Left lung (tissue), 10 donors: ENCODE results near the gene MTMR12. TPM values are rescaled to one million over a fixed set of nuclear protein-coding genes. Genes with fewer than 3 reads are reported as not detected.

Experiments used
- ATAC-seq: fragments of 200-7000 bp; cut with Tn5 transposase; one replicate; pipeline ENCODE4 v1.9.1; 2020; ENCODE audit warnings: moderate library complexity
- DNase-seq, 4 donors: peaks; one replicate each; pipeline ENCODE4 v3.0.0-alpha.2; 2013 to 2020
- H3K27ac ChIP-seq, 2 donors: fragments of 200-600 bp; sonication (generic) in 1 of 2; one replicate each; pipeline versions ENCODE4 v1.5.0 to v1.8.0; 2020 to 2021
- H3K27me3 ChIP-seq, 2 donors: fragments of 200-600 bp; sonication (generic) in 1 of 2; one replicate each; pipeline versions ENCODE4 v1.5.0 to v1.8.0; 2020 to 2021
- H3K36me3 ChIP-seq, 2 donors: fragments of 200-600 bp; sonication (generic) in 1 of 2; one replicate each; pipeline versions ENCODE4 v1.5.0 to v1.8.0; 2020 to 2021
- H3K4me1 ChIP-seq, 2 donors: fragments of 200-600 bp; one replicate each; pipeline ENCODE4 v1.8.0; 2021
- H3K4me3 ChIP-seq, 2 donors: fragments of 200-600 bp; sonication (generic) in 1 of 2; one replicate each; pipeline versions ENCODE4 v1.5.0 to v1.8.0; 2020 to 2021; ENCODE audit warnings: mild to moderate bottlenecking in 1 of 2
- H3K9me3 ChIP-seq, 2 donors: fragments of 200-600 bp; sonication (generic) in 1 of 2; one replicate each; pipeline versions ENCODE4 v1.5.0 to v1.8.0; 2020 to 2021
- CTCF ChIP-seq, 2 donors: fragments of 200-600 bp; sonication (generic) in 1 of 2; IDR thresholded peaks; one replicate each; pipeline versions ENCODE4 v1.5.0 to v1.8.0; 2021; ENCODE audit warnings: antibody characterized with exemption in 2 of 2
- intact Hi-C, 2 donors: fragments of 100-400 bp; cut with DNase I; formaldehyde crosslinking; loops; one replicate each; pipeline versions ENCODE4 v1.11.2 to v1.14.2; 2022
- polyA plus RNA-seq, 6 donors: library from polyadenylated mRNA; unstranded; fragments of 120-200 nt; gene quantifications; one replicate each; pipeline ENCODE4 v1.2.1, GENCODE V29; 2013; ENCODE audit not compliant: insufficient read length in 6 of 6
- total RNA-seq, 2 donors: library from RNA; stranded (reverse); fragmentation: NEBNext Ultra II Directional; extraction: Animal tissue kit (Norgen Biotek cat#: 25700); gene quantifications; one replicate each; pipeline ENCODE4 v1.2.1, GENCODE V29; 2021
- donor health status: DM: no; HTN: yes; CAD: no.
- donor health status: DM: no; HTN: no; CAD: no.

Gene MTMR12
- total and polyA plus RNA-seq, 8 donors = 27.9 to 39.0 (median 34.4) TPM

GRCh38 chr5:32259033-32259432 is 53.7 kb downstream of the MTMR12 start:
- no peak for DNase-seq
- Histone ChIP-seq H3K4me3 (no peak overlapping the region), H3K9me3 (no peaks in the 10 kb centered on the region), H3K4me1 (peaks cover 0 to 9% of the 10 kb centered on the region in 2 donors), H3K27ac (no peak overlapping the region), H3K27me3 (no peaks in the 10 kb centered on the region), H3K36me3 (peaks cover 0 to 54% of the 10 kb centered on the region in 2 donors)
- no peak for ATAC-seq
- intact Hi-C loops = no loop called here
- TF ChIP-seq CTCF (IDR thresholded peaks at IDR 0.05) = no peak

GRCh38 chr5:32258424-32258823 is 54.3 kb downstream of the MTMR12 start:
- H3K27me3 ChIP-seq = no peaks in the 10 kb centered on the region
- DNase-seq = no peak
- ATAC-seq = peak; percentile 22
- TF ChIP-seq CTCF (IDR thresholded peaks at IDR 0.05) = no peak
- no peaks in the 10 kb centered on the region for H3K9me3 ChIP-seq
- intact Hi-C loops = no loop called here
- no peak overlapping the region for H3K4me3 ChIP-seq
- peaks cover 0 to 54% of the 10 kb centered on the region in 2 donors for H3K36me3 ChIP-seq
- peaks cover 0 to 9% of the 10 kb centered on the region in 2 donors for H3K4me1 ChIP-seq
- no peak overlapping the region for H3K27ac ChIP-seq

GRCh38 chr5:32255540-32255900 is 57.2 kb downstream of the MTMR12 start:
- ATAC-seq (peak; percentile 51), DNase-seq (peak in 1 of 4 donors; percentile 19)
- peaks cover 0 to 35% of the 10 kb centered on the region in 2 donors for H3K36me3 ChIP-seq
- peak overlapping the region in 1 of 2 donors; percentile 54 for H3K27ac ChIP-seq
- H3K9me3 ChIP-seq = no peaks in the 10 kb centered on the region
- no peak for TF ChIP-seq CTCF (IDR thresholded peaks at IDR 0.05)
- H3K4me1 ChIP-seq = peaks cover 0 to 9% of the 10 kb centered on the region in 2 donors
- no peak overlapping the region for H3K4me3 ChIP-seq
- H3K27me3 ChIP-seq = no peaks in the 10 kb centered on the region
- intact Hi-C loops = no loop called here

GRCh38 chr5:32254881-32255539 is 57.7 kb downstream of the MTMR12 start:
- DNase-seq (peak in 1 of 4 donors; percentile 10), ATAC-seq (no peak)
- H3K4me1 ChIP-seq = peaks cover 0 to 9% of the 10 kb centered on the region in 2 donors
- TF ChIP-seq CTCF (IDR thresholded peaks at IDR 0.05) = no peak
- no peaks in the 10 kb centered on the region for H3K27me3 ChIP-seq
- H3K4me3 ChIP-seq = no peak overlapping the region
- no peaks in the 10 kb centered on the region for H3K9me3 ChIP-seq
- peak overlapping the region in 1 of 2 donors; percentile 54 for H3K27ac ChIP-seq
- peaks cover 0 to 35% of the 10 kb centered on the region in 2 donors for H3K36me3 ChIP-seq
- intact Hi-C loops = no loop called here

- Histone ChIP-seq H3K9me3 (no peaks in the 10 kb centered on the region), H3K27ac (no peak overlapping the region), H3K27me3 (no peaks in the 10 kb centered on the region), H3K36me3 (peaks cover 0 to 41% of the 10 kb centered on the region in 2 donors), H3K4me3 (no peak overlapping the region), H3K4me1 (peaks cover 0 to 9% of the 10 kb centered on the region in 2 donors)
- intact Hi-C loops = no loop called here
- ATAC-seq = no peak
- DNase-seq = no peak
- no peak for TF ChIP-seq CTCF (IDR thresholded peaks at IDR 0.05)
These were observed 60.8 kb downstream of the MTMR12 start for GRCh38 chr5:32251871-32252458.
